HL-60 (cell line): ENCODE measurements around the gene E2F2.

Experiments
- DNase-seq, 2 experiments: peaks; one replicate each; pipeline ENCODE4 v3.0.0-alpha.2; 2010 to 2020; ENCODE audit warnings: low read depth in 1 of 2, low spot score in 1 of 2
- H3K27ac ChIP-seq: fragments of 250-450 bp; sonication (Bioruptor Pico); replicated peaks from 2 replicates; pipeline ENCODE4 v1.5.1; 2020; ENCODE audit warnings: mild to moderate bottlenecking, moderate library complexity
- H3K27me3 ChIP-seq: fragments of 250-450 bp; sonication (Bioruptor Pico); 2 replicates; pipeline ENCODE4 v1.5.1; 2021; ENCODE audit warnings: mild to moderate bottlenecking, moderate library complexity; ENCODE audit not compliant: insufficient read depth, poor library complexity, severe bottlenecking
- H3K4me3 ChIP-seq: replicated peaks from 2 replicates; pipeline ENCODE4 v1.5.1; 2011; ENCODE audit warnings: mild to moderate bottlenecking, control low read depth, low read length; ENCODE audit not compliant: insufficient read depth
- CTCF ChIP-seq: IDR thresholded peaks from one replicate; pipeline ENCODE4 v1.5.1; 2011; ENCODE audit warnings: low read length, control low read depth, inconsistent platforms; ENCODE audit not compliant: insufficient read depth
- GABPA ChIP-seq: IDR thresholded peaks from 2 replicates; pipeline ENCODE4 v1.6.1; 2012; ENCODE audit warnings: low read depth
- POLR2AphosphoS5 ChIP-seq: IDR thresholded peaks from 2 replicates; pipeline ENCODE4 v1.6.1; 2012; ENCODE audit warnings: low read depth
- REST ChIP-seq: IDR thresholded peaks from 2 replicates; pipeline ENCODE4 v1.6.1; 2012; ENCODE audit warnings: low read depth; ENCODE audit not compliant: insufficient replicate concordance
- SPI1 ChIP-seq: IDR thresholded peaks from 2 replicates; pipeline ENCODE4 v1.6.1; 2012; ENCODE audit warnings: low read depth, mild to moderate bottlenecking, borderline replicate concordance

The E2F2 gene

GRCh38 chr1:23554481-23555269 is 23.6 kb upstream of the E2F2 start:
- peak in 1 of 2 experiments; percentile 23 for DNase-seq
- no peak for TF ChIP-seq CTCF
- Histone ChIP-seq H3K27me3 (peaks cover 64% of the 10 kb centered on the region), H3K27ac (no peak overlapping the region), H3K4me3 (peak overlapping the region; percentile 41)

- peaks cover 64% of the 10 kb centered on the region for H3K27me3 ChIP-seq
- H3K4me3 ChIP-seq = peak overlapping the region; percentile 41
- H3K27ac ChIP-seq = no peak overlapping the region
- DNase-seq = no peak
- TF ChIP-seq POLR2AphosphoS5 (no peak), GABPA (no peak), CTCF (no peak), REST (no peak), SPI1 (no peak)
Measured at GRCh38 chr1:23554127-23554480, 23.1 kb upstream of the E2F2 start.

- Histone ChIP-seq H3K4me3 (no peak overlapping the region), H3K27me3 (peaks cover 58% of the 10 kb centered on the region), H3K27ac (no peak overlapping the region)
- TF ChIP-seq POLR2AphosphoS5 = no peak
- TF ChIP-seq GABPA = no peak
- no peak for TF ChIP-seq REST
- no peak for TF ChIP-seq CTCF
- no peak for TF ChIP-seq SPI1
- DNase-seq = no peak
Measured at GRCh38 chr1:23553231-23554126, 22.4 kb upstream of the E2F2 start.
